GM21367 (cell line): Measurements from ENCODE around the gene BPIFA2.
"Not testable (repeated sequence)": the region's sequence is repeated elsewhere in the genome, so short reads cannot be mapped to it uniquely, and the experiment has no call there.

Source experiments
- ATAC-seq: cut with Tn5 transposase; IDR thresholded peaks from one replicate; pipeline ENCODE4 v1.9.1; 2021; ENCODE audit not compliant: unreplicated experiment

The BPIFA2 gene

GRCh38 chr20:33167859-33168258 lies at the start of gene BPIFA2:
Gene BPIFA2 (plus strand): TSS chr20:33168159. CDS start chr20:33169146, 987 bp downstream.
- ATAC-seq, result no peak

- ATAC-seq, result no peak
These were observed 47.9 kb upstream of the BPIFA2 start for GRCh38 chr20:33119725-33120720.

- no peak for ATAC-seq
These were observed 47.0 kb upstream of the BPIFA2 start for GRCh38 chr20:33120934-33121333.

DNA sequence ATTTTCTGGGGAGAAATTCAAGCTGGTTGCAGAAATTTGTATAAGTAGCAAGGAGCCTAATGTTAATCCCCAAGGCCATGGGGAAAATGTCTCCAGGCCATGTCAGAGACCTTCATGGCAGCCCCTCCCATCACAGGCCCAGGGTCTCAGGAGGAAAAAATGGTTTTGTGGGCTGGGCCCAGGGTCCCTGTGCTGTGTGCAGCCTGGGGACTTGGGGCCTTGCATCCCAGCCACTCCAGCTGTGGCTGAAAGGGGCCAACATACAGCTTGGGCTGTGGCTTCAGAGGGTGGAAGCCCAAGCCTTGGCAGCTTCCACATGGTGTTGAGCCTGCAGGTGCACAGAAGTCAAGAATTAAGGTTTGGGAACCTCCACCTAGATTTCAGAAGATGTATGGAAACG lies 45.7 kb upstream of the BPIFA2 start:
- ATAC-seq, result not testable (repeated sequence)

DNA sequence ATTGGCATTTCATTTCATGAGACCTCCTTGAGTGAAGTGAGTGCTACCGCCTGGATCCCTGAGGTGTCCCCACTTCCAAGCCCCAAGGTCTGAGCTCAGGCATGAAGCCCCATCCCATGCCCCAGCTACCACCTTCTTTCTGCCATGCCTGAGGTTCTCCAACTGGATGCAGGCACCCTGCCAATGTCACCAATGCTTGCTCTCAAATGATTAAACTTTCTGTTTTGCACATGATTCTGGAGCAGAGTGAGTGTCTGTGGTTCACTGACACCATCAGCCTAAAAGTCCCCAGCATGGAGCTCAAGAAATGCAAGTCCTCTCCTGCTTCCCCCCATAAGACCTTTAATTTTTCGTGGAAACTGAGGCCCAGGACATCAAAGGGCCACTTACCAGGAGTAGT lies 43.7 kb upstream of the BPIFA2 start:
- ATAC-seq, result no peak

DNA sequence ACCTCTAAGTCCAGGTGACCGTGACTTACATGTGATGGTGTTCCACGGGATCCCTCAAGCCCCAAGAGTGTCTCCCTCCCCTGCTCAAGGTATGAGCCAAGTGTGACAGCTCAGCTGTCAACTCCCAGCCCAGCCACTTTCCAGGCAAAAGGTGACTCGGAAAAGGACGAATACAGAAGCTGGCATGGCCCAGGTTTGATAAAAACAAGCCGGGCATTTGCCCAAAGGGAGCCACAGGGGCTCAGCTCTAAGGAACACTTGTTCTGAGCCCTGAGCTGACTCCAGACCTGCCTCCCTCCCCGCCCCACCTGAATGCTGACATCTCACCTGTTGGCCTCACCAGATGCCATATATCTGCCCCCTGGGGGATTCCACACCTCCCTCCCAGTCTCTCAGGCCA lies 43.0 kb upstream of the BPIFA2 start:
- no peak for ATAC-seq

DNA sequence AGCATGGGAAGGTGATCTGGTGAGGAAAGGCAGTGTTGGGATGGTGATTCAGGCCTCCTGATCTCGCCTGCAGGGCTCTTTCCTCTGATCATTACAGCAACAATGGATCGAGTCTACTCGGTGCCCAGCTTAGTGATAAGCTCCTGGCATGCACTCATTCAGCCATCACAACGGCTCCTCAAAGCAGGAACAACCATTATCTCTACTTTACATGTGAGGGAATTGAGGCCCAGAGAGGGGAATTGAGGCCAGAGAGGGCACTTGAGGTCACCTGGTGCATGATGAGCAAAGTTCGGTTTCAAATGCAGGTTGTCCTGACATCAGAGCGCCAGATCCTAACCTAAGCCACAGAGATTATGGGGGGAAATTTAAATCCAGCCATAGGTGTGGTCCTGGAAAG lies 42.0 kb upstream of the BPIFA2 start:
- no peak for ATAC-seq

DNA sequence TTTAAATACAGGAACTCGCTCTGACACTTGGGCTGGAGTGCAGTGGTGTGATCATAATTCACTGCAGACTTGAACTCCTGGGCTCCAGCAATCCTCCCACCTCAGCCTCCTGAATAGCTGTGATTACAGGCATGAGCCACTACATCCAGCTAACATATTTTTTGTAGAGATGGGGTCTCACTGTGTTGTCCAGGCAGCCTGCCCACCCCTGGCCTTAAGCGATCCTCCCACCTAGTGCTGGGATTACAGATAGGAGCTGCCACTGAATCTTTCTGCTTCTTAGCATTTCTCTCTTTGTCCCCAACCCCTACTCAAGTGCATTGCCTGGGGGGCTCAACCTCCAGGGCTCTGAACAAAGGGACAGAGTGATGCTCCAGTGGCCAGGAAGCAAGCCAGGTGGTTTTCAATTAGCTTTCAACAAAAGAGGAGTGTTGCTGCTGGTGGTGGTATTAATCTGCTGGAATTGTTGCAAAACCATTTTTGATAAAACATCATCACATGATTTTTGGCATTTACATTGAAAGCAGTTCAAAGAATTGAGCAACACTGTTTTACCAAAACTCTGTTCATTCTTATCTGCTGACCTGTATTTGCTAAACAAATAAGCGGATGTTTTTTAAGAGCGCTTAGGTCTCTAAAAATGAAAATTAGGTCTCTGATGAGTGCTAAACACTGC lies 40.4 kb upstream of the BPIFA2 start:
- no peak for ATAC-seq

DNA sequence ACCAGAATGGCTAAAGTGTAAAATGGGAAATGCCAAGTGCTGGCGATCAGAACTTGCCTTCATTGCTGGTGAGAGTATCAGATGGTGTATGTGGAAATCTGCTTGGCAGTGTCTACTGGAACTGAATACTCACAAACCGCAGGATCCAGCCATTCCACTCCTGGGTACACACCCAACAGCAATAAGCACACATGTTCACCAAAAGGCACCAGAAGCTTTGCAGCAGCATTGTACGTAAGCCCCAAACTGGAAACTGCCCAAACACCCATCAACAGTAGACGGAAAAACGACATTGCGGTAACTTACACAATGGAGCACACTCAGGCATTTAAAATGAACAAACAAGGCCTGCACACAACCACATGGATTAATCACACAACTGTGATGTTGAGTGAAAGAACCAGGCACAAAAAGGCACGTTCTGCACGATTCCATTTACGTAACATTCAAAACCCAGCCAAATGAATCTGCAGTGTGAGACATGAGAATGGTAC lies 37.3 kb upstream of the BPIFA2 start:
- no peak for ATAC-seq

DNA sequence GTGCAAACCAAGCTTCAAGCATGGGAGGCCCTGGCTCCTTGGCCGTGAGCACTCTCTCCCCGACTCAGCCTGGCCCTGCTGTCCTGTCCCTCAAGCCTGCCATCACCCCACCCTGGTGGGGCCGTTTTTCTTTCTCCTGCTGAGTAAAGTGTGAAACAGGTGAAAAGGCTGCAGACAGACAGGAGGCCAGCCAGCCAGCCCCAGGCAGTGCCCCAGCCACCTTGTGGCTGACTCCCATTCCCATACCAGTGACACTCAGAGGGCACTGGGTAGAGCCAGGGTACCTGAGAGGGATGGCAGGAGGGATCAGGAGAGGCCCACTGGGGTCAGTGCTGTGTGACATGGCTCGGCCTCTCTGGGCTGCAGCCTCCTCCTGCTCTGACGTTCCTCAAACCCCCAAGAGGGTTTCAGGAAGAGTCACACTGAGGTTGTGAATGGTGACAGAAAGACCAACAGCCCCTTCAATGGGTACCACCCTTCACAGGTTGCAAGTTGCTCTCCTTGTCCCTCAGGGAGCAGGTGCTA lies 35.9 kb upstream of the BPIFA2 start:
- ATAC-seq, result no peak

DNA sequence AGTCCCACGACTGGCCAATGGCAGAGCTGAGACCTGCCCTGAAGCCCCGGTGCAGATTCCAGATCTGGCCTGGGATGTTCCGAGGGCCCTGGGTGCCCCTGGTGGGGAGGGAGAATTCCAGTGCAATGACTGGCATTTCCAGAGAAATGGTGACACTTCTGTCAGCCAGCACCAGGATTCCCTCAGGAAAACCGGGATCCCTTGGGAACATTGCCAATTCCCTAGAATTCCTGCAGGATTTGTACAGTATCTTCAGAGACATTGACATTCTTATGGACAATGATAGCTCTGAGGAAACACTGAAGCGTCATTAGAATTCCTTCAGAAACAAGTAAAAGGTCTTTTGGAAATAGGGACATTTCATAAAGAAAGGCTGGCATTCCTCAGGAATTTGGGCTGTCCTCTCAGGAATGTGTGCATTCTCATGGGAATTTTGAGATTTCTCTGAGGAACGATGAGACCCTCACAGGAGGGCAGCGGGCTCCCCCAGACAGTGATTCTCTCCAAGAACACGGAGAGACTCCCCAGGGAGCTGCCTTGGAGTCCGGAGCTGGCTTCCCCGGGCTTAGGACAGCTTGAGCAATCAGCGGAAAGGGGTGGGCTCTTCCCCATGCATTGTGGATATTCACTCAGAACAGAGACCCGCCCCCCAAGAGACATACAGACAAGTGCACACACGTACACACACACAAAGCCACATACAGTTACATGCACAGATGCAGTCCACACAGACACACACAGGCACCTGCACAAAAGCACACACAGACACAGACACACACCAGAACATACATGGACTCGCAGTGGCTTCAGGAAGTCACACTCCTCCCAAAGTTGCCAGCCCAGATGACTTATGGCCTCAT lies 35.2 kb upstream of the BPIFA2 start:
- no peak for ATAC-seq

GRCh38 chr20:33133373-33133941 lies 34.5 kb upstream of the BPIFA2 start:
- no peak for ATAC-seq

- no peak for ATAC-seq
These were observed 30.8 kb upstream of the BPIFA2 start for GRCh38 chr20:33137195-33137594.

- no peak for ATAC-seq
These were observed 28.5 kb upstream of the BPIFA2 start for GRCh38 chr20:33139467-33139866.

- no peak for ATAC-seq
These were observed 22.4 kb upstream of the BPIFA2 start for GRCh38 chr20:33145521-33145920.

- ATAC-seq, result no peak
These were observed 20.7 kb upstream of the BPIFA2 start for GRCh38 chr20:33147299-33147698.

GRCh38 chr20:33148040-33148439 lies 19.9 kb upstream of the BPIFA2 start:
- ATAC-seq, result no peak

DNA sequence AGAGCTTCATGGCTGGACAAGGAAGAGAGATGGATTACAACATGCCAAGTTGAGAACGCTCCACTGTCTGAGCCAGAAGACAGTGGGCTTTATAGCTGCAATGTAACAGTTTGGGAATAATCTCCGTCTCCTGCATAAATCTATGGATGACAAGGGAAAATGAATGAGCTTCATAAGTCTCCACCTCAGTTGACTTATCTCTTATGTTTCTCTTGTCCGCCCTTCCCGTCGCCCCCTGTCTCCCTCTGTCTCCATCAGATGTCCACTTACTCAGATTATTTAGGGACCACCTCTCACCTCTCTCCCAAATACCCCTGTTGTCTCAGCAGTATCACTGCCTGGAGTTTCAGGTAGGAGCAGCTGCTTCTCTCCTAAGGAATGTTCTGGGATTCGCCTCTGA lies 13.7 kb upstream of the BPIFA2 start:
- no peak for ATAC-seq

- ATAC-seq, result no peak
These were observed 9.1 kb upstream of the BPIFA2 start for GRCh38 chr20:33158637-33159385.

DNA sequence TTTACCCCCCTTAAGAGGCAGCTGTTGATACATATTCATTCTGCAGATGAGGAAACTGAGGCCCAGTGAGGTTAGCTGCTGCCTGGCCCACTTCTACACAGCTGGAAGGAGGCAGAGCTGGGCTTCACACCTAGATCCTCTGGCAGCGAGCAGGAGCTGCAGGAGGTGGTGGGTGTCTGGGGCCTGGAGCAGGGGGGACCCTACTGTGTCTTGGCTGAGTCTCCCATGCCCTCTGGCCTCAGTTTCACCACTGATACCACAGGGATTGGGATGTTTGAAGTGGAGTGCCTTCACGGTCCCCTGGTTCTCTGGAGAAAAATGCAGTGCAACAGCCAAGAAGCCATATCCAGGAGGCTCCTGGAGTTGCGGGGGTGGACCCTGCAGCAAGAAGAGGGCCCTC lies 8.2 kb upstream of the BPIFA2 start:
- ATAC-seq, result no peak
